CD4-positive, alpha-beta T cell treated with Interleukin-6 at 100 ng/mL for 8 hours (primary cell): ENCODE results near the gene RCOR1.
"Not testable (repeated sequence)": the region's sequence is repeated elsewhere in the genome, so short reads cannot be mapped to it uniquely, and the experiment has no call there.

Experiments used
- DNase-seq: peaks from one replicate; pipeline ENCODE4 v3.0.0-alpha.2; 2020; ENCODE audit warnings: mixed read lengths, low spot score

Gene RCOR1

DNA sequence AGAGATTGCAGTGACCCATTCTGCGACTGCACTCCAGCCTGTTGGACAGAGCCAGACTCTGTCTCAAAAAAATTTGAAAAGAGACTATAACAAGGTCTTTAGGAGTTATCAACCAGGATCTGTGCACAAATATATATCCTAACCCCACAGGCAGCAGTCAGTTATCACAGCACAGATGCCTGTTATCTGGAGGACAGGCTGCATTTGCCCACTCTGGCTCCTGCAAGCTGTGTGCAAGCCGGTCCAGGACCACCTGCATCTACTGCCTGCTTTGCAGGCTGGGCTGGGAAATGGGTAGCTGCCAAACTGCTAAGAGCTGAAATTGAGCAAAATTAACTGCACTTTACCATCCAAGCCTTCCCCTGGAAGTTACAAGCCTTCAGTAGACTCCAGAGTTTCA is 21.4 kb upstream of the RCOR1 start:
- no peak for DNase-seq

GRCh38 chr14:102571478-102572042 is 20.9 kb upstream of the RCOR1 start:
- no peak for DNase-seq

DNA sequence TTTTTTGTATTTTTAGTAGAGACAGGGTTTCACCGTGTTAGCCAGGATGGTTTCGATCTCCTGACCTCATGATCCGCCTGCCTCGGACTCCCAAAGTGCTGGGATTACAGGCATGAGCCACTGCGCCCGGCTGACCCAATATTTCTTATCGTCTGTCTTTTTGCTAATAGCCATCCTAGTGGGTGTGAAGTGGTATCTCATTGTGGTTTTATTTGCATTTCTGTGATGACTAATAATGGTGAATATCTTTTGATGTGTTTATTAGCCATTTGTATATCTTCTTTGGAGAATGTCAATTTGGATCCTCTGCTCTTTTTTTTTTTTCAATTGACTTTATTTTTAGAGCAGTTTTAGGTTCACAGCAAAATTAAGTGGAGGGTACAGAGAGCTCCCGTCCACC is 19.3 kb upstream of the RCOR1 start:
- DNase-seq, result not testable (repeated sequence)

GRCh38 chr14:102573591-102574046 is 18.8 kb upstream of the RCOR1 start:
- DNase-seq, result no peak

DNA sequence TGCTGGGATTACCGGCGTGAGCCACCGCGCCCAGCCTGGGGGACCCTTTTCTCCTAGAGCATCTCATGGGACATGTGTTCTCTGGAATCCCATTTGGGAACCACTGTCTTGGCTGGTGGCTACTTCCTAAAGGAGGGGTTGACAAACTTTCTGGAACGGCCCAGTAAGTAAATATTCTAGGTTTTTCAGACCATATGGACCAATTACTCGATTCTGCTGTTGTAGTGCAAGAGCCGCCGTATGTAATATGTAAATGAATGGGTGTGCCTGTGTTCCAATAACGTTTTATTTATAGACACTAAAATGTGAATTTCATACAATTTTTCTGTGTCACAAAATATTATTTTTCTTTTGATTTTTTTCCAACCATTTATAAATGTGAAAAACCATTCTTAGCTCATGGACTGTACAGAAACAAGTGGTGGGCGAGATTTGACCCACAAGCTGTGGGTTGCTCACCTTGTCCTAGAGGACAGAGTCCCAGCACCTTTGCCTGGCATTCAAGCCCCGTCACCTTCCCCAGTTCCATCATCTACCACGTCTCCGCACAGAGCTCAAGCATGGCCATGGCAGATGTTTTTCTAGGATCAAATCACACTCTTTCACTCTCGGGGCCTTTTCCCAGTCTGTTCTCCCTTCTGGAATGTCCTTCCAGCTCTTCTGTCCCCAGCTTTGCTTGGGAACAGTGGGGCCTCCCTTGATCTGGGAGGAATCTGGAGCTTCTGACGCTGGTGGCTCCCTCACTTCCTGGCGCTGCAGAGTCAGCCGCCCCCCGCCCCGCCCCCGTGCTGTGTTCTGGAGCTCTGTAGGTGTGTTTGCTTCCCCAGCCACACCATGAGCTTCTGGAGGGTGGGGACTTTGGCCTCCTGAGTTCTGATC is 17.9 kb upstream of the RCOR1 start:
- DNase-seq, result no peak

GRCh38 chr14:102575160-102575845 is 17.1 kb upstream of the RCOR1 start:
- no peak for DNase-seq

DNA sequence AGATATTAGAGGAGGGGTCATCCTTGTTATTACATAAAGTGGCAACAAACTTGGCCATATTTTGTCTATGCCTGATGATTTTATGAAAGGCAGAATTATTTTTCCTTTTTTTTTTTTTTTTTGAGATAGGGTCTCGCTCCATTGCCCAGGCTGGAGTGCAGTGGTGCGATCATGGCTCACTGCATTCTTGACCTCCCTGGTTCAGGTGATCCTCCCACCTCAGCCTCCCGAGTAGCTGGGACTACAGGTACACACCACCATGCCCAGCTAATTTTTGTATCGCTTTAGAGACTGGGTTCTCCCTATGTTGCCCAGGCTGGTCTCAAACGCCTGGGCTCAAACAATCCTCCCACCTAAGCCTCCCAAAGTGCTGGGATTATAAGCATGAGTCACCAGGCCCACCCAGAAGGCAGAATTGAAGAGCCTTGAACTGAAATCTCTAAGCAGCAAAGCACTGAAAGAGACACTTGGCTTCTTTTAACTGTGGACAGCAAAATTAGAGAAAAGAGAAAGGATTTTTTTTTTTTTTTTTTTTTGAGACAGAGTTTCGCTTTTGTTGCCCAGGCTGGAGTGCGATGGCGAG is 16.5 kb upstream of the RCOR1 start:
- not testable (repeated sequence) for DNase-seq

GRCh38 chr14:102578821-102579220 is 13.6 kb upstream of the RCOR1 start:
- no peak for DNase-seq

DNA sequence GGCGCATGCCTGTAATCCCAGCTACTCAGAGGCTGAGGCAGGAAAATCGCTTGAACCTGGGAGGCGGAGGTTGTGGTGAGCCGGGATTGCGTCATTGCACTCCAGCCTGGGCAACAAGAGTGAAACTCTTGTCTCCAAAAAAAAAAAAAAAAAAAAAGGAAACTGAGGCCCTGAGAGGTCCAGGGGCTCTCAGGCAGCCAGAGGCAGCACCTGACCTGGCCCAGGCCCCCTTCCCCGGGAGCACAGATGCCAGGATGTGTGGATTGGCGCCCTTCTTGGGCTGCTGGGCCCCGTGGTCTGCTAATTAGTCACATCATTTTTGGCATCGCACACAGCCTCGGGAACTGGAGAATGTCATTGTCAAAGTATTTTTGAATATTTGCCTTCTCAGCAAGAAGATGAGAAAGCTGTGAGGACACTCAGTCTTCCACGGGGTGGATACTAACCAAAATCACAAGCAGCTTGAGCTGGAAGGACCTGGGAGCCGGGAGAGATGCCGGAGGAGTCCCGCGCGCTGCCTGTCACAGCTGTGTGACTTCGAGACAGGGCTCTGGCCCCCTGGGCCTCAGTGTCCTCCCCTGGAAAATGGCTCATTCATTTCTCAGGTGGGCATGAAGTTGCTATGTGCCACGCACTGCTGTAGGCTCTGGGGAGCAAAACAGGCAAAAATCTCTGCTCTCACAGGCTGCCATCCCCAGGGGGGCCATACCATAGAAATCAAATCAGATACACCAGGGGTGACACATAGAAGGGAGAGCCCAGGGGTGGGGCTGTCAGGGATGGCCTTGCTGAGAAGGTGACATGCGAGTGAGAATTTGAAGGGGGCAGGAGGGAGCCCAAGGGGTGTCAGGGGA is 12.5 kb upstream of the RCOR1 start:
- no peak for DNase-seq

DNA sequence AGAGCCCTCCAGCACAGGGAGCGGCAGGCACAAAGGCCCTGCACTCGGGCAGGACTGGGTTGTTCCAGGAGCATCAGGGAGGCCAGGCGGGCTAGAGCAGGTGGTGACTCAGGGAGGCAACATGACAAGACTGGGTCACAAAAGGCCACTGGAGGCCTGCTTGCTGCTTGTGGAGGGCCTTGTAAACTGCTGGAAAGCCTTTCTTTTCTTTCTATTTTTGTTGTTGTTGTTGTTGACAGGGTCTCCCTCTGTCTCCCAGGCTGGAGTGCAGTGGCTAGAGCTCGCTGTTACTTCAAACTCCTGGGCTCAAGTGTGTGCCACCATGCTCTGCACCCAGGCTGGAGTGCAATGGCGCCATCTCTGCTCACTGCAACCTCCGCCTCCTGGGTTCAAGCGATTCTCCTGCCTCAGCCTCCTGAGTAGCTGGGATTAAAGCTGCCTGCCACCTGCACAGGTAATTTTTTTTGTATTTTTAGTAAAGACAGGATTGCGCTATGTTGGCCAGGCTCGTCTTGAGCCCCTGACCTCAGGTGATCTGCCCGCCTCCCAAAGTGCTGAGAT is 11.8 kb upstream of the RCOR1 start:
- no peak for DNase-seq

- no peak for DNase-seq
Measured at GRCh38 chr14:102581193-102581592, 11.3 kb upstream of the RCOR1 start.

GRCh38 chr14:102583726-102584125 is 8.7 kb upstream of the RCOR1 start:
- DNase-seq, result no peak

DNA sequence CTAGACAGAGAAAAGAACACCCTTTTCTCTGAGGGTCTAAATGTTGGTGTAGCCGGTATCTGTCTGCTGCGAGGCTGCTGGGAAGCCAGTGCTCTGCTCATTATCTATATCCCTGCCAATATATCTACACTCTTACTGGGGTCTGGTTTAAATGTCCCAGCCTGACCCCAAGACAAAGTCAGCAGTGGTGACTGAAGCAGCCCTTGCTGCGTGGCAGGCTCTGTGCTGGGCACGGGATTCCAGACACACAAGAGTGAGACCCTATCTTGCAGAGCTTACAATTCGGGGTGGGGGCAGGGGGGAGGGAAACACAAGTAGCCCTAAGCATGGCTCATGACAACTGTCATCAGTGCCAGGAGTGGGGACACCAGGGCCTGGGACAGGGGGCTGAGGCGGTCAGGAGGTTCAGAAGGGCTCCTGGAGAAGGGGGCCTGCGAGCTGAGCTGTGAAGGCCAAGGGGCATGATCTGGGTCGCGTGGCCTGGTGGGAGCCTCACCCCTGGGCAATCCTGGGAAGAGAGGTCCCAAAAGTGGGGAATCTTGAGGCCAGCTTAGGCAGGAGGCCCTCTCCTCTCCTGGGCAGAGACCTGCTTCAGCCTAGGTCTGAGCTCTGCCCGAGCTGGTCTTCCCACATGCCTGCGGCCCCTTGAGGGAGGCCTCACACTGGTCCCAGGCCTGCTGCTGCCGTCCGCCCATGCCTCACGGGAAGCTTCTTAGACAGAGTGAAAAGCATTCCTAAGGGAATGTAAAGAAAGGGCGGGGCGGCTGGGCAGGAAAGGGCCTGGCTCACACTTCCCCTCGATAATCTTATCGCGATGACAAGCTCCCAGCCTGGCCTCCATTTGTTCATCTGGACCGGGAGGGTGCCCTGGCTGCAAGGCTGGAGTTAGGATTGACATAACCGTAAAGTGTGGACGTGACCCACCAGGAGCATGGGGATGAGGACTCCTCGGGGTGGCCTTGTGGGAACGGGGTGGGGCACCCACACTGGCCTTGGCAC is 7.3 kb upstream of the RCOR1 start:
- DNase-seq, result no peak

DNA sequence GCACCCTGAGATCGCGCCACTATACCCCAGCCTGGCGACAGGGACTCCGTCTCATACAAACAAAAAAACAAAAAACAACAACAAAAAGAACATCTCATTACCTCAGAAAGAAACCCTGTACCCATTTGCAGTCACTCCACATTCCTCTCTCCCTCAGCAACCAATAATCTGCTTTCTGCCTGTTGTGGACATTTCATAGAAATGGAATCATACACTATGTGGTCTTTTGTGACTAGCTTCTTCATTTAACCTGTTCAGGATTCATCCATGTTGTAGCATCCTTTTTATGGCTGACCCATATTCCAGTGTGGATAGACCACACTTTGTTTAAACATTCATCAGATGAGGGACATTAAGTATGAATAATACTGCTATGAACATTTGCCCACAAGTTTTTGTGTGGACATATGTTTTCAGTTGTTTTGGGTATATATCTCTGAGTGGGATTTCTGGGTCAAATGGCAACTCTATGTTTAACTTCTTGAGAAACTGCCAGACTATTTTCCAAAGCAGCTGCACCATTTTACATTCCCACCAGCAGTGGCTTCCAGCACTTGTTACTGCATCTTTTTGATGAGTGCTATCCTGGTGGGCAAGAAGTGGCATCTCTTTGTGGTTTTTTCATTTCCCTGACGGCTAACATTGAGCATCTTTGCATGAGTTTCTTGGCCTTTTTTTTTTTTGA is 5.9 kb upstream of the RCOR1 start:
- DNase-seq, result no peak

DNA sequence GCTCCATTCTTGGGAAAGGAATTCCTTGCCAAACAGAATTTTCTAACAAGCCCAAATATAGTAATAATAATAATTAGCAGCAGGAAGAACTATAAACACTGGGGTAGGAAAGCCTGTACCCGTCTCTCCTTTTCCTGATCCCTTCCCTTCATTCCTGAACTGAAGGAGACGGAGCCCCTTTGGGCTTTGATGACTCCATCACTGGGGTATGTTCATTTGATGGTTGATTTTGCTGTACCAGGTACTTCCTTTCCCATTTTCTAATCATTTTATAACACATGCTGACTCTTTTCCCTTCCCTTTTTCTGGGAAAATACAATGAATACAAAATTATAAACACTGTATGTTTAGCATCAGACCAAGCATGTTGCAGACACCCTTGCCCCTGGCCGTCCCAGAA is 3.6 kb upstream of the RCOR1 start:
- DNase-seq, result no peak

DNA sequence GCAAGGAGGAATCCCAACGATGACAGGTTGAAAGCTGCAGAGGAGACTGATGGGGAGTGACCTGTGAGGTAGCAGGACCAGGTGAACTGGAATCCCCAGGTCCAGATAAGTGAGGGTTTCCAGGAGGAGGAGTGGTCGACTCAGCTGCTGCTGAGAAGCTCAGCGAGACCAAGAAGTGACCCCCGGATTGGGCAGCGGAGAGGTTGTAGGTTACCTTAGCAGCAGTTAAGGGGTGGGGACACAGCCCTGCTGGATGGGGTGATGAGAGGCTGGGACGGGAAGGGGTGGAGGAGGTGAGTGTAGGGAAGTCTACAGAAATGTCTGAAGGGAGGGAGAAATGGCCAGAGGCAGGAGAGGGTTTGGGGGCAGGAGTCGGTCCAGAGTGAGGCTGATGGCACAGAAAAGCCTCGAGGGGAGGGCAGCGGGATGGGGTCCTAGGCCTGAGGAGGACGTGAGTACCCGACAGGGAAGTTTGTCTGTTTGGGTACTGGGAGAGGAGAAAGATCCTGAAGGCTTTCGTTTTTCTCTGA is 2.6 kb upstream of the RCOR1 start:
- no peak for DNase-seq

GRCh38 chr14:102590667-102591099 is 1.8 kb upstream of the RCOR1 start:
- DNase-seq, result no peak

DNA sequence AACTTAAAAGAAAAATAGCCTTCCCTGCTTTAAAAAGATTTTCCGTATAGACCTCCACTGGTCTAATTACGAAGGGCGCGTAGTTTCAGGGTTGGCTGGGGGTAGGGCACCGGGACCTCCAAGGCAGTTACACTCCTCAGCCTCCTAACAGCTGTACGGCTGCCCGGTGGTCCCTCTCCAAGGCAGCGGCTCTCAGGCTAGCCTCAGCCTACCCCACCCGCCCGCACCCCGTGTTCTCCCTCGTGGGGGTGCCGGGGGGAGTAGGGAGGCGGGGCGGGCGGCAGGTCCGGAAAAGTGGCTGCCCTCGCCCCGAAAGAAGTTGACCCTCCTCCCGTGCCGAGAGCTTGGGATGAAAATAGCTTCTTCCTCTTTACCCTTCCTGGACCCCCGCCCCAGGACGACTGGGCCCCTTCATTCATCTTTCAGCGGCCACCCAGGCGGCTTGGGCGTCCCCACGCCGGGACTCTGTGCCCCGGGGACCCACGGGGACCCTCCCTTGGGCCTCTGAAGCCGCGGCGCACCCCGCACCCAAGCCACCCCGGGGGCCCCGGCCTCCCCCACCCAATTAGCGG is 991 bp upstream of the RCOR1 start:
- DNase-seq, result peak; percentile 3

- DNase-seq, result no peak
Measured at GRCh38 chr14:102592763-102593060, 263 bp downstream of the RCOR1 start.
